HepG2 (cell line): ENCODE results near the gene RTN4. TPM values are rescaled to one million over a fixed set of nuclear protein-coding genes. Genes with fewer than 3 reads are reported as not detected.

Source experiments
- E2F1 ChIP-seq: sonication (generic); formaldehyde crosslinking; IDR thresholded peaks from 2 replicates; pipeline ENCODE4 v1.5.0; 2020; ENCODE audit warnings: missing genetic modification reagents
- ERF ChIP-seq: IDR thresholded peaks from 2 replicates; pipeline ENCODE4 v1.6.1; 2018; ENCODE audit warnings: missing biosample characterization, missing genetic modification reagents
- FOXM1 ChIP-seq: sonication (generic); formaldehyde crosslinking; IDR thresholded peaks from 2 replicates; pipeline ENCODE4 v1.5.0; 2020; ENCODE audit warnings: missing genetic modification reagents
- HOMEZ ChIP-seq: IDR thresholded peaks from 2 replicates; pipeline ENCODE4 v1.6.1; 2016; ENCODE audit warnings: low read depth
- IRF2 ChIP-seq: IDR thresholded peaks from 2 replicates; pipeline ENCODE4 v1.6.1; 2018; ENCODE audit warnings: missing genetic modification reagents, missing compliant biosample characterization
- IRX3 ChIP-seq: sonication (generic); formaldehyde crosslinking; IDR thresholded peaks from 2 replicates; pipeline ENCODE4 v1.8.1; 2023; ENCODE audit warnings: mild to moderate bottlenecking, low read depth, missing genetic modification reagents, borderline replicate concordance
- ISL2 ChIP-seq: sonication (generic); formaldehyde crosslinking; IDR thresholded peaks from 2 replicates; pipeline ENCODE4 v1.5.0; 2020; ENCODE audit warnings: missing genetic modification reagents
- KAT7 ChIP-seq: IDR thresholded peaks from 2 replicates; pipeline ENCODE4 v1.6.1; 2018; ENCODE audit warnings: borderline replicate concordance, missing compliant biosample characterization
- POLR2A ChIP-seq, 2 experiments: IDR thresholded peaks; 2 replicates each; pipeline ENCODE4 v1.6.1; 2011; ENCODE audit warnings: low read depth in 2 of 2, low read length in 2 of 2, mild to moderate bottlenecking in 1 of 2, moderate library complexity in 1 of 2; ENCODE audit not compliant: insufficient read depth in 1 of 2
- SALL2 ChIP-seq: sonication (generic); formaldehyde crosslinking; IDR thresholded peaks from 2 replicates; pipeline ENCODE4 v1.8.1; 2023; ENCODE audit warnings: mild to moderate bottlenecking, missing genetic modification reagents, inconsistent platforms
- SMAD3 ChIP-seq: sonication (generic); formaldehyde crosslinking; IDR thresholded peaks from 2 replicates; pipeline ENCODE4 v1.4.0; 2020; ENCODE audit warnings: missing genetic modification reagents
- TCF7 ChIP-seq: sonication (generic); IDR thresholded peaks from 2 replicates; pipeline ENCODE4 v1.6.1; 2016; ENCODE audit warnings: antibody characterized with exemption, low read depth
- TRAFD1 ChIP-seq: sonication (generic); formaldehyde crosslinking; IDR thresholded peaks from 2 replicates; pipeline ENCODE4 v1.5.1; 2020; ENCODE audit warnings: missing genetic modification reagents, mild to moderate bottlenecking, borderline replicate concordance
- TSC22D2 ChIP-seq: sonication (generic); formaldehyde crosslinking; IDR thresholded peaks from 2 replicates; pipeline ENCODE4 v1.5.1; 2020; ENCODE audit warnings: missing genetic modification reagents, mild to moderate bottlenecking, borderline replicate concordance
- ZNF280B ChIP-seq: sonication (generic); formaldehyde crosslinking; IDR thresholded peaks from 2 replicates; pipeline ENCODE4 v1.5.0; 2020; ENCODE audit warnings: missing genetic modification reagents, mild to moderate bottlenecking, borderline replicate concordance
- ZNF607 ChIP-seq: sonication (generic); formaldehyde crosslinking; IDR thresholded peaks from 2 replicates; pipeline ENCODE4 v1.5.1; 2020; ENCODE audit warnings: missing genetic modification reagents, mild to moderate bottlenecking, borderline replicate concordance
- ZNF691 ChIP-seq: sonication (generic); formaldehyde crosslinking; IDR thresholded peaks from 2 replicates; pipeline ENCODE4 v1.4.0; 2020; ENCODE audit warnings: missing genetic modification reagents, low read depth, mild to moderate bottlenecking, borderline replicate concordance
- ZNF773 ChIP-seq: sonication (generic); formaldehyde crosslinking; IDR thresholded peaks from 2 replicates; pipeline ENCODE4 v1.4.0; 2020; ENCODE audit warnings: missing genetic modification reagents, borderline replicate concordance
- ZSCAN29 ChIP-seq: sonication (generic); formaldehyde crosslinking; conservative IDR thresholded peaks from 2 replicates; pipeline ENCODE4 v1.4.0; 2020; ENCODE audit warnings: mild to moderate bottlenecking, missing genetic modification reagents
- polyA plus RNA-seq, 8 experiments: library from polyadenylated mRNA; depleted of rRNA in 3 of 8; stranded (reverse) in 7 of 8; unstranded in 1 of 8; fragments of >200 nt; fragmentation: Illumina TruSeq in 4 of 8; extraction: Trizol in 4 of 8; gene quantifications; 2 replicates each; pipeline versions ENCODE4 v1.2.1 to v1.2.3, GENCODE V29; 2011 to 2016; ENCODE audit warnings: low read depth in 4 of 8, missing spikeins in 1 of 8, mixed read lengths in 1 of 8; ENCODE audit not compliant: insufficient read depth in 1 of 8
- total RNA-seq, 5 experiments: library from RNA; depleted of rRNA; stranded (reverse); fragments of >200 nt; fragmentation: Illumina TruSeq; extraction: Trizol; gene quantifications; 2 replicates each; pipeline ENCODE4 v1.2.3, GENCODE V29; 2016; ENCODE audit warnings: low read depth in 1 of 5
- TF ChIP-seq, protein P1 (sequence below): IDR thresholded peaks from 2 replicates; pipeline ENCODE4 v1.6.1; 2012; ENCODE audit warnings: inconsistent platforms
- TF ChIP-seq, protein P2 (sequence below): sonication (generic); formaldehyde crosslinking; IDR thresholded peaks from 2 replicates; pipeline ENCODE4 v1.8.0; 2022; ENCODE audit warnings: mild to moderate bottlenecking, missing genetic modification reagents, moderate library complexity

The RTN4 gene
- total and polyA plus RNA-seq, 2 of the 13 experiments (the other 11 are each of a cell fraction or from before 2014, with no cell fraction given): 98.4 to 133 TPM

DNA sequence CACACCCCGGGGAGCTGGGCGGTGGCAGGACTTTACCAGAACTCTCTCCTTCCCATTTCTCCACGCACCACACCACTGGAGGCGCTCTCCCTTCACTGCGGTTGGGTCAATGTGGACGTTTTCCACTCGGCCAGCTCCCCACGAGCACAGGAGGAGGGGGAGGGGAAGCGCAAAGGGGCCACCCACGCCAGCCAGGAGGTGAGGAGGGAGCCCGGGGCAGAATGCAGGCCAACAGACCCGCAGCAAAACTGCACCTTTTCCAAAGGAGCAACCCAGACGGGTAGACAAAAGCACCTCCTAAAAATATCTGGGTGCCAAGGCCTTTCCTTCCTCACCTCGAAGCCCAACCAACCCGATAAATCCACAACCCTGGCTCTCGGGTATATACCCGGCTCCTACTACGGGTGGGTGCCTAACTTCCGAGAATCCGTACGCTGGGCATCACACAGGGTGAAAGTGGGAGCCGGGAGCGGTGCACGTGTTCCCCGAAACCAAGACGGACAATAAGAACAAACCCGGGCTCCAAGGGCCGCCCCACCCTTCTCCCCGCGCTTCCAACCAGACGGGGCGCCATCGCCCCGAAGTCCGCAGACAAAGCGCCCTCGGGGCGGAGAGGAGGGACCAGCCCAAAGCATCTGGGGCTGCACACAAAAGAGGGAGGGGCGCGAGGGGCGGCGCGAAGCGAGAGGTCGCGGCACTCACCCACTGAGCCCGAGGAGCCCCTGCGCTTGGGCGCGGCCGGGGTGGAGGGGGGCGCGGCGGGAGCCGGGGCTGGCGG, 1.0 kb downstream of the RTN4 start (continued):
- TF ChIP-seq TSC22D2 (no peak; the same call in 1 of the 2 replicates), ZNF607 (0 out of 2 replicates have a peak, but pooled peaks have one; percentile 75), ZNF280B (CRISPR knock-in tag) (peak; percentile 91), HOMEZ (CRISPR knock-in tag) (0 out of 2 replicates have a peak, but pooled peaks have one; percentile 14), TCF7 (no peak), SMAD3 (CRISPR knock-in tag) (peak; percentile 8; the same call in 1 of the 2 replicates), FOXM1 (CRISPR knock-in tag) (no peak), KAT7 (CRISPR knock-in tag) (peak; percentile 93), POLR2A (IDR thresholded peaks at IDR 0.05; ENCODE audit: insufficient read depth in 1 of 2, low read depth in 2 of 2, low read length in 2 of 2) (0 out of 4 replicates have a peak, but pooled peaks of 1 of the 2 experiments have one; percentile 46), ZSCAN29 (CRISPR knock-in tag) (0 out of 2 replicates have a peak, but pooled peaks have one; percentile 67), ISL2 (peak; percentile 68), IRX3 (CRISPR knock-in tag) (0 out of 2 replicates have a peak, but pooled peaks have one; percentile 45), ZNF691 (CRISPR knock-in tag) (peak; percentile 40; the same call in 1 of the 2 replicates), E2F1 (CRISPR knock-in tag) (no peak), IRF2 (CRISPR knock-in tag) (peak; percentile 62), TRAFD1 (0 out of 2 replicates have a peak, but pooled peaks have one; percentile 74), ERF (CRISPR knock-in tag) (peak; percentile 11; the same call in 1 of the 2 replicates), SALL2 (CRISPR knock-in tag) (peak; percentile 49; the same call in 1 of the 2 replicates), ZNF773 (peak; percentile 56; the same call in 1 of the 2 replicates)
- TF ChIP-seq, protein P1, sequence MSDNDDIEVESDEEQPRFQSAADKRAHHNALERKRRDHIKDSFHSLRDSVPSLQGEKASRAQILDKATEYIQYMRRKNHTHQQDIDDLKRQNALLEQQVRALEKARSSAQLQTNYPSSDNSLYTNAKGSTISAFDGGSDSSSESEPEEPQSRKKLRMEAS: peak; percentile 57
- TF ChIP-seq, protein P2, sequence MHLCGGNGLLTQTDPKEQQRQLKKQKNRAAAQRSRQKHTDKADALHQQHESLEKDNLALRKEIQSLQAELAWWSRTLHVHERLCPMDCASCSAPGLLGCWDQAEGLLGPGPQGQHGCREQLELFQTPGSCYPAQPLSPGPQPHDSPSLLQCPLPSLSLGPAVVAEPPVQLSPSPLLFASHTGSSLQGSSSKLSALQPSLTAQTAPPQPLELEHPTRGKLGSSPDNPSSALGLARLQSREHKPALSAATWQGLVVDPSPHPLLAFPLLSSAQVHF (CRISPR knock-in tag): peak; percentile 22; the same call in 1 of the 2 replicates
